CD4-positive, alpha-beta T cell treated with Interleukin-17A for 4 hours (primary cell): Measurements from ENCODE around the gene MEN1.

Experiments
- DNase-seq: peaks from one replicate; pipeline ENCODE4 v3.0.0-alpha.2; 2020; ENCODE audit warnings: mixed read lengths

MEN1 gene

DNA sequence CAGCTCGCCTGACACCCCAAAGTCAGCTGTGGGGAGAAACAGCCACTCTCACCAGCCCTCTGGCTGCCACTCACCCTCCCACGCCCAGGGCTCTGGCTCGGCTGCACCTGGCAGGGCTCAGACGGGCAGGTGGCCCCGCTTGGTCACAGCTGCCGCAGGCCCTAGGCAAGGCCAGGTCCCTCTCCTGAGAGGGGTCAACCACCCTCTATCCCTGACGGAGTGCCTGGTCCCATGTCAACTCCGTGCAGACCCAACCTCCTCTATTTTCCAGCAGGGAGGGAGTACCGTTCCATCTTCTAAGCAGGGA is 9.2 kb downstream of the MEN1 start:
- DNase-seq = no peak

DNA sequence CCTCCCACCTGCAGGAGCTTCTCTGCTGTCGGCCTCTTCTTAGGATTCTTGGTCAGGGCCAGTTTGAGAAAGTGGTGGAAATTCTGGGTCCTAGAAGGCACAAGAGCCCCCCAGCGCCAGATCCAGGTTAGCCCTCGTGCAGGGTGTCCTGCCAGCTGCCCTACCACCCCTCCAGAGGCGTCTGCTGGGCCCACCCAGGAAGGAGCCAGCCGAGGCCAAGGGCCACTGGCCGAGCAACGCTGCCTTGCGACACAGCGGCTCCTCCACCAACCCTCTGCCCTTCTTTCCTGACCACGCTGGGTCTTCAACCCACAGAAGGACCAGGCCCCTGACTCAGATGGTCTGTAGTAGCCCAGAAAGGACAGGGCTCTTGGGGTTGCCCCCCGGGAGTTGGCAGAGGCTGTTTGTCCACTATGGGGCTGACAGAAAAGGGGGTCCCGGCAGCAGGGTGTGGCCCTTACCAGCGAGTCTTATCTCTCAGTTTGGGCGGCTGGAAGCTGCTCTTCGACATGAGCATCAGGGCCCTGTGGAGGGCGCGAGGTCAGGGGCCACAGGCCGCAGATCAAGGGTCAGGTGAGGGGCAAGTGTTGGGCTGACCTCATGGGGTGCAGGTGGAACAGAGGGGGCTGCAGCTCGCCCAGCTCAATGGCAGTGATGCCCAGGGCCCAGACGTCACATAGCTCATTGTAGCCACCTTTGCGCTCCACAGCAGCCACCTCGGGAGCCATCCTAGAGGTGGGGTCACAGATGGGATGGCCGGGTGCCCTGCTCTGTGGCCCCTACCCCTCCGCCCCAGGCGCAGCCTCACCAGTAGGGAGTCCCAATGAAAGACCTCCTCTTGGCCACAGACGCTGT is 9.8 kb downstream of the MEN1 start:
- no peak for DNase-seq

GRCh38 chr11:64799623-64800302 is 10.6 kb downstream of the MEN1 start:
- DNase-seq = no peak

DNA sequence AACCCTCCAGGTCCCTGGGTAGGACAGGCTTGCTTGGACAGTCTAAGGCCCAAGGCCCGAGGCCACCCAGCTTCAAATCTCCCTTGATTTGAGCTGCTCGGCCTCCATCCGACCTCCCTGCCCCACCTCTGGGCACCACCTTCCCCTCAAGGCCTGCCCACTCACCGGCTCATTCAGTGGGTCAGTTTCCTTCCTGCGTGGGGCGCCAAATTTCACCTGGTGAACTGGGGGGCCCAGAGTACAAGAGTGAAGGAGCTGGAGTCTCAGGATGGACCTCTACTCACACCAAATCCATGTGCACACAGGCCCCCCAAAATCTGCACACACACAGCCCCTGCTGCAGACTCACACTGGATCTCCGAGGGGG is 11.1 kb downstream of the MEN1 start:
- no peak for DNase-seq

- no peak for DNase-seq
These were observed 13.4 kb downstream of the MEN1 start for GRCh38 chr11:64796757-64797541.

DNA sequence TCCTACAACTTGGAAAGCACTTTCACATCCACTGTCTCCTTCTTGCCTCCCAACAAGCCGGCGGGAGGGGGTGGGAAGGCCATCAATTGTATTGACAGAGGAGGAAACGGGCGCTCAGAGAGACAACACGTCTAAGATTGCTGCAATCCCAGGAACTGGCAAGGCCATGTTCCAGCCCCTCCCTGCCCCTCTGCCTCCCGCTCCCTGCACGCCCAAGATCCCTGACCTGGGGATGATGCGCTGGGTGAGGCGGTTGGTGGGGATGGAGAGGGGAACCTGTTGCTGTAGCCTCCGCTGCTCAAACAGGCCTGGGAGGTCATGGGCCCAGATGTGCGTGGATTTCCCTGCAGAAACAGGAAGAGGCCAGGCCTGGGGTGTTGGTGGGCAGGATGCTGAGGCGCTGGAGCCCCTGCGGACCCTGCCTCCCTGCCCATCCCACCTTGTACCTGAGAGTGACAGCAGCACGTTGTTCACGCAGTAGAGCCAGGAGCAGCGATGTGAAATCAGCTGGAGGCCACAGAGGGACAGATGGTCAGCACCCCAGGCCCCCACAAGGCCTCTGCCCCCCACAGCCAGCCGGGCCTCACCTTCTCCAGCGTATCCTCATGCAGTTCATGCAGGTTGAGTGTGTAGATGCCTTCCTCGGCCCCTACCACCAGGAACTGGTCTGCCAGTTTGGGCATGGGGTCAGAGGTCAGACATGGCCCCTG is 14.1 kb downstream of the MEN1 start:
- no peak for DNase-seq

DNA sequence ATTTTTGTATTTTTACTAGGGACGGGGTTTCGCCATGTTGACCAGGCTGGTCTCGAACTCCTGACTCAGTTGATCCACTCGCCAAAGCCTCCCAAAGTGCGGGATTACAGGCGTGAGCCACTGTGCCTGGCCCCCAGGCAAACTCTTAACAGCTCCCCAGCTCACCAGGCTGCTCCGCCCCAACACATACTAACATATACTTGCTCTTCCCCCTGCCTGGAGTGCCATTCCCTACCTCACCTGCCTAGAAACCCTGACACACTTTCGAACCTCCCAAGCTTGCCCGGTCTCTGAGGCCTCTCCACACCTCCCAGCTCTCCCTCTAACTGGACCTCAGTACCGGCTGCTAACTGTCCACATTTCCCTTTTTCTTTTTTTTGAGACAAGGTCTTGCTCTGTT is 15.8 kb downstream of the MEN1 start:
- no peak for DNase-seq

GRCh38 chr11:64793271-64794160 is 16.8 kb downstream of the MEN1 start:
- no peak for DNase-seq

DNA sequence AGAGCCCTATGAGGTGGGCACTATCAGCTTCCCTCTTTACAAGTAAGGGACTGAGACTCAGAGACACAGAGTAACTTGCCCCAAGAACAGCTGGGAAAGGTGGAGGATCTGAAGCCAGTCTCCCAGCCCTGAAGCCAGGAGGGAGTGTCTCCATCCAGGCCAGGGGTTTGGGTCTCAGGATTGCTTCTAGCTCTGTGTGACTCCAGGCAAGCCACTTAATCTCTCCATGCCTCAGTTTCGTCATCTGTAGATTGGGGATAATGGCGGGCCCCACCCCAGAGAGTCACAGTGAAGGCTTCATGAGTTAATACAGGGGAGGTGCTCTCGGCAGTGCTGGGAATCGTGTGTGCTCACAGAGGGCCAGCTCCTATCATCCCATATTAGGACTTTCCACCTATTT is 17.9 kb downstream of the MEN1 start:
- no peak for DNase-seq

GRCh38 chr11:64791781-64792291 is 18.5 kb downstream of the MEN1 start:
- no peak for DNase-seq

- no peak for DNase-seq
These were observed 19.9 kb downstream of the MEN1 start for GRCh38 chr11:64790205-64791095.

- DNase-seq = no peak
These were observed 20.8 kb downstream of the MEN1 start for GRCh38 chr11:64789331-64790204.

DNA sequence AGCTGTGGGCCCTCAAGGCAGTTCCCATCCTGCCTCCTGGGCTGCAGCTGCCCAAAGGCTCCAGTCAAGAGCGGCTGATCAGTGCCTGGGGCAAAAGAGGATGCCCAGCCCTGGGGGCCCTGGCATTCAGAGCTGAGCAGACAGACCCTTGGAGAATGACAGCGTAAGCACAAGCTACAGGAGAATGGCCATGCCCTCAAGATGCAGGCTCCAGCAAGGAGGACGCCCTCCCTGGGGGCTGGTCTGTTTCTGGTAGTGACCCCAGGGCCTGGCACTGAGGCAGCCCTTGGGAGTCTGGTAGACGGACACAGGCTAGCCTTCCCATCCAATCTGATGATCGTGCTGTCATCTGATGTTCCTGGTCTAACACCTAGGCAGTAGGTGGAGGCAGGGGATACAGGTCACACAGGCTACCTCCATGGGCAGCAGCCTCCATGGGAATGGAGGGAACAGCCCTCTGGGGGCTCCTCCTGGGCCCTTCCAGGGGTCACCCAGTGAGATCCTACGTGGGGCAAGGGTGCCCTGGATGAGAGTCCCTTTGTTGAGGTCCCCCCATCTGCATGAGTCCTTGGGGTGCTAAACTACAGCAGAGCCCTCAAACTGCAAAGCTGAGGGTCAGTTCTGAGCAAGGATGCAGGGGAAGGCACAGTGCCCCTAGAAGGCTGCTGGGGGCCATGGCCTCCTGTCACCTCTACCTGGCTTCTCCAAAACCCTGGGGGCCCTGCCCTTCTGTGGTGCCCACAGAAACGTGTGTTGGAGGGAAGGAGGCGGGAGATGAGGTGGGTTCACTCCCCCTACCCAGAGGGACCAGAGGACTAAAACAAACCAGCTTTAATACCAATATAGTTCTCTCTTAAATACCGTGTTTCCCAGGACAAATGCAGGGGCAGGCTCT is 21.8 kb downstream of the MEN1 start:
- DNase-seq = no peak

GRCh38 chr11:64787526-64788320 is 22.6 kb downstream of the MEN1 start:
- DNase-seq = peak; percentile 78

DNA sequence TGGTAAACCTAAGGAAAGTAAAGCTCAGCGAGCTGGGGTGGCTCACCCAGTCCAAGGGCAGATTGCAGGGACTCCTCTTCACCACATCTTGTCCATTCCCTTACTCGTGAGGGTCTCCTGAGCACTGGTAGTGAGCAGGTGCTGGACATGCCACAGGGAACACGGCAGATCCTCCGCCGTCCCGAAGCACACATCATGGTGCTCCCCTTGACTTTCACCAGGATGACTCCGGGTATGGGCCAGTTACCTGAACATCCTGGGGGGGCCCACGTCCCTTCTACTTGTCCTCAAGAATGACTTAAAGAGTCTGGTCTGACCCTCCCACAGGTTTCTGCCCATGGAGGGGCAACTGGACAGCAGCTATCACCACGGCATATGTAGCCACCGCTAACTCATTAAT is 24.0 kb downstream of the MEN1 start:
- no peak for DNase-seq

GRCh38 chr11:64784813-64785581 is 25.4 kb downstream of the MEN1 start:
- no peak for DNase-seq
